HEK293 (cell line): ENCODE data around the gene ARCN1.
"Not testable (repeated sequence)": the region's sequence is repeated elsewhere in the genome, so short reads cannot be mapped to it uniquely, and the experiment has no call there.

ENCODE experiments used
- CTCF ChIA-PET: fragments of 350-600 bp; formaldehyde crosslinking; extraction: SDS; loops from one replicate; lab custom pipeline; 2021; ENCODE audit warnings: antibody characterized with exemption; lab: Yijun Ruan, JAX
- POLR2A ChIA-PET: fragments of 300-600 bp; formaldehyde crosslinking; extraction: SDS; loops from one replicate; lab custom pipeline; 2020; ENCODE audit warnings: antibody characterized with exemption, inconsistent platforms; lab: Yijun Ruan, JAX
- H3K27ac ChIP-seq: fragments of 200-500 bp; sonication (Bioruptor generic); 2 replicates; pipeline ENCODE4 v1.5.1; 2014; ENCODE audit warnings: low read depth, low read length, control low read depth, inconsistent platforms; ENCODE audit errors: extremely low read depth
- H3K36me3 ChIP-seq, 2 experiments: fragments of 200-500 bp in 1 of 2; sonication (Bioruptor generic) in 1 of 2; 1 replicate in 1 of 2; 2 replicates in 1 of 2; pipeline ENCODE4 v1.5.1; 2014 to 2017; ENCODE audit warnings: inconsistent platforms in 2 of 2, low read length in 2 of 2; ENCODE audit not compliant: control insufficient read depth in 2 of 2, insufficient read depth in 1 of 2
- H3K4me1 ChIP-seq: fragments of 200-500 bp; sonication (Bioruptor generic); 2 replicates; pipeline ENCODE4 v1.5.1; 2014; ENCODE audit warnings: mild to moderate bottlenecking, low read length, inconsistent platforms; ENCODE audit not compliant: control insufficient read depth, insufficient read depth
- H3K4me3 ChIP-seq: 2 replicates; pipeline ENCODE4 v1.5.1; 2011; ENCODE audit warnings: low read depth, mild to moderate bottlenecking, control low read depth, low read length, moderate library complexity
- H3K9me3 ChIP-seq: fragments of 200-500 bp; sonication (Bioruptor generic); 2 replicates; pipeline ENCODE4 v1.5.1; 2014; ENCODE audit warnings: low read depth, low read length, inconsistent platforms; ENCODE audit not compliant: control insufficient read depth, insufficient read depth
- GFI1B ChIP-seq: fragments of 450-650 bp; formaldehyde crosslinking; IDR thresholded peaks from 2 replicates; pipeline ENCODE4 v1.5.1; 2016; ENCODE audit warnings: missing biosample characterization, missing genetic modification characterization
- IKZF3 ChIP-seq: fragments of 450-650 bp; IDR thresholded peaks from 2 replicates; pipeline ENCODE4 v1.5.0; 2018; ENCODE audit warnings: missing biosample characterization, mild to moderate bottlenecking, missing genetic modification characterization, moderate library complexity
- REST ChIP-seq: fragments of 450-650 bp; formaldehyde crosslinking; IDR thresholded peaks from 2 replicates; pipeline ENCODE4 v1.5.1; 2016; ENCODE audit warnings: missing biosample characterization, missing genetic modification characterization
- ZFP3 ChIP-seq: fragments of 450-650 bp; formaldehyde crosslinking; IDR thresholded peaks from 2 replicates; pipeline ENCODE4 v1.5.1; 2016; ENCODE audit warnings: low read depth, missing biosample characterization, missing genetic modification characterization
- ZFP37 ChIP-seq: fragments of 450-650 bp; formaldehyde crosslinking; IDR thresholded peaks from 2 replicates; pipeline ENCODE4 v1.5.1; 2016; ENCODE audit warnings: missing biosample characterization, missing genetic modification characterization
- ZNF121 ChIP-seq: fragments of 450-650 bp; formaldehyde crosslinking; IDR thresholded peaks from 2 replicates; pipeline ENCODE4 v1.5.1; 2016; ENCODE audit warnings: missing biosample characterization, missing genetic modification characterization
- ZNF138 ChIP-seq: fragments of 450-650 bp; formaldehyde crosslinking; IDR thresholded peaks from 2 replicates; pipeline ENCODE4 v1.5.1; 2016; ENCODE audit warnings: missing biosample characterization, missing genetic modification characterization, borderline replicate concordance
- ZNF2 ChIP-seq: fragments of 450-650 bp; formaldehyde crosslinking; IDR thresholded peaks from 2 replicates; pipeline ENCODE4 v1.5.1; 2016; ENCODE audit warnings: missing biosample characterization, missing genetic modification characterization
- ZNF335 ChIP-seq: fragments of 450-650 bp; formaldehyde crosslinking; conservative IDR thresholded peaks from 2 replicates; pipeline ENCODE4 v1.5.1; 2016; ENCODE audit warnings: missing biosample characterization, missing genetic modification characterization
- ZNF433 ChIP-seq: fragments of 450-650 bp; formaldehyde crosslinking; IDR thresholded peaks from 2 replicates; pipeline ENCODE4 v1.5.1; 2016; ENCODE audit warnings: missing biosample characterization, missing genetic modification characterization, low read depth
- ZNF560 ChIP-seq: fragments of 450-650 bp; formaldehyde crosslinking; IDR thresholded peaks from 2 replicates; pipeline ENCODE4 v1.5.1; 2017; ENCODE audit warnings: missing biosample characterization, missing genetic modification characterization, borderline replicate concordance
- ZNF610 ChIP-seq: fragments of 450-650 bp; formaldehyde crosslinking; IDR thresholded peaks from 2 replicates; pipeline ENCODE4 v1.5.1; 2016; ENCODE audit warnings: missing biosample characterization, missing genetic modification characterization, borderline replicate concordance
- ZNF664 ChIP-seq: fragments of 450-650 bp; formaldehyde crosslinking; IDR thresholded peaks from 2 replicates; pipeline ENCODE4 v1.5.1; 2016; ENCODE audit warnings: missing biosample characterization, missing genetic modification characterization
- ZSCAN16 ChIP-seq: fragments of 450-650 bp; formaldehyde crosslinking; IDR thresholded peaks from 2 replicates; pipeline ENCODE4 v1.5.1; 2016; ENCODE audit warnings: missing biosample characterization, missing genetic modification characterization
- TF ChIP-seq, protein P1 (sequence below): fragments of 450-650 bp; formaldehyde crosslinking; IDR thresholded peaks from 2 replicates; pipeline ENCODE4 v1.5.1; 2016; ENCODE audit warnings: missing biosample characterization, missing genetic modification characterization
- TF ChIP-seq, protein P2 (sequence below): fragments of 450-650 bp; formaldehyde crosslinking; IDR thresholded peaks from 2 replicates; pipeline ENCODE4 v1.5.1; 2016; ENCODE audit warnings: missing biosample characterization, missing genetic modification characterization, low read depth

The ARCN1 gene

DNA sequence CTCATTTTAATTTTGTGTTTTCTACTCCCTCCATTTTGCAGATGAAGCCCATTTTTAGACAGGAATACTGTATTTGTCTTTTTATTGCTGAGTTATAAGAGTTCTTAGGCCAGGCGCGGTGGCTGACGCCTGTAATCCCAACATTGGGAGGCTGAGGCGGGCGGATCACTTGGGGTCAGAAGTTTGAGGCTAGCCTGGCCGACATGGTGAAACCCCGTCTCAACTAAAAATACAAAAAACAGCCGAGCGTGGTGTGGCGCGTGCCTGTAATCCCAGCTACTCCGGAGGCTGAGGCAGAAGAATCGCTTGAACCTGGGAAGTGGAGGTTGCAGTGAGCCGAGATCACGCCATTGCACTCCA, 528 bp upstream of the ARCN1 start:
- not testable (repeated sequence) for H3K9me3 ChIP-seq, H3K4me1 ChIP-seq, H3K36me3 ChIP-seq
- peak overlapping the region; percentile 28; the same call in 1 of the 2 replicates for H3K27ac ChIP-seq
- POLR2A ChIA-PET: interaction anchor here (0.5 to 0.8 kb wide), 6 partner anchors 8 to 406 kb away, joined by 3 to 5 read pairs (median 4); no protein-coding TSS in a partner anchor
- peak overlapping the region; percentile 98 for H3K4me3 ChIP-seq
- CTCF ChIA-PET: interaction anchor here (0.6 to 0.7 kb wide), 2 partner anchors 31 to 33 kb away, joined by 5 to 7 read pairs; no protein-coding TSS in a partner anchor
- peak; percentile 41; the same call in 1 of the 2 replicates for TF ChIP-seq ZFP3 (tag by site-specific recombination)

DNA sequence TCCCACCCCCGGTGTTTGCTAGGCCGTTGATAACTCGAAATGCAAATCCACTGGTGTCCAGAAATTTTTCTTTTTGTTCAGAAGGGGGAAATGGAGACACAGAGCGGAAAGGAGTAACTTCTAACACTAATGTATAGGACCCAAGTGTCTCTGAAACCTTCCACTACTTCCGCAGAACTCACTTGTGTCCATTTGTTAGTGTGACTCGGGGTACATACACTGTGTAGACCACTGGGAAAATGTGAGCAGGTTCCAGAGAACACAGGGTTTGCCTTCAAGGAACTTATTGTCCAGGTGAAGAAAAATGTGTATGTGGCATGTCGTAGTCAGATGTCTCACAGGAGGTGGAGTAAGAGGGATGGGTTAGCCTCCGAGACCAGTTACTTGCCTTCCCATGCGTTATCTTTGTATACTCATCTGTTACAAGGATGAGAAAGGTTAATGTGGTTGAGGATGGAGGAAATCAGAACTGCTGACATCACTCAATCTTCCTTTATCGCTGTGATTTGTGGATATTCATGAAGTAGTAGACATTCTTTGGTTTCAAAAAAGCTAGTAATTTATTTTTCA, 857 bp downstream of the ARCN1 start:
- TF ChIP-seq ZNF335 (tag by site-specific recombination) (peak; percentile 68), GFI1B (tag by site-specific recombination) (peak; percentile 82), ZNF664 (tag by site-specific recombination) (no peak), ZSCAN16 (tag by site-specific recombination) (no peak)
- TF ChIP-seq, protein P1, sequence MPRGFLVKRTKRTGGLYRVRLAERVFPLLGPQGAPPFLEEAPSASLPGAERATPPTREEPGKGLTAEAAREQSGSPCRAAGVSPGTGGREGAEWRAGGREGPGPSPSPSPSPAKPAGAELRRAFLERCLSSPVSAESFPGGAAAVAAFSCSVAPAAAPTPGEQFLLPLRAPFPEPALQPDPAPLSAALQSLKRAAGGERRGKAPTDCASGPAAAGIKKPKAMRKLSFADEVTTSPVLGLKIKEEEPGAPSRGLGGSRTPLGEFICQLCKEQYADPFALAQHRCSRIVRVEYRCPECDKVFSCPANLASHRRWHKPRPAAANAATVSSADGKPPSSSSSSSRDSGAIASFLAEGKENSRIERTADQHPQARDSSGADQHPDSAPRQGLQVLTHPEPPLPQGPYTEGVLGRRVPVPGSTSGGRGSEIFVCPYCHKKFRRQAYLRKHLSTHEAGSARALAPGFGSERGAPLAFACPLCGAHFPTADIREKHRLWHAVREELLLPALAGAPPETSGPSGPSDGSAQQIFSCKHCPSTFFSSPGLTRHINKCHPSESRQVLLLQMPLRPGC (tag by site-specific recombination): no peak
- Histone ChIP-seq H3K4me3 (peak overlapping the region; percentile 98), H3K36me3 (no peaks in the 10 kb centered on the region; a peak in 1 of 3 replicates), H3K27ac (peak overlapping the region; percentile 82), H3K4me1 (no peaks in the 10 kb centered on the region), H3K9me3 (no peaks in the 10 kb centered on the region)
- CTCF ChIA-PET: interaction anchor here (0.6 to 2.1 kb wide), 3 partner anchors 15 to 554 kb away, joined by 3 to 8 read pairs (median 3); no protein-coding TSS in a partner anchor
- POLR2A ChIA-PET: interaction anchor here (1.0 kb wide), 2 partner anchors 39 to 42 kb away, joined by 3 to 4 read pairs; partner anchors contain the start of gene TMEM25

GRCh38 chr11:118574636-118575035, 2.4 kb downstream of the ARCN1 start:
- Histone ChIP-seq H3K9me3 (no peaks in the 10 kb centered on the region), H3K4me3 (no peak overlapping the region)
- CTCF ChIA-PET: interaction anchor here (1.1 kb wide), 1 partner anchor 22 kb away, joined by 3 read pairs; no protein-coding TSS in a partner anchor
- POLR2A ChIA-PET: no interaction called here
- TF ChIP-seq ZNF121: peak; percentile 87
- TF ChIP-seq ZNF610 (tag by site-specific recombination): no peak
- TF ChIP-seq IKZF3 (tag by site-specific recombination): no peak
- TF ChIP-seq, protein P2, sequence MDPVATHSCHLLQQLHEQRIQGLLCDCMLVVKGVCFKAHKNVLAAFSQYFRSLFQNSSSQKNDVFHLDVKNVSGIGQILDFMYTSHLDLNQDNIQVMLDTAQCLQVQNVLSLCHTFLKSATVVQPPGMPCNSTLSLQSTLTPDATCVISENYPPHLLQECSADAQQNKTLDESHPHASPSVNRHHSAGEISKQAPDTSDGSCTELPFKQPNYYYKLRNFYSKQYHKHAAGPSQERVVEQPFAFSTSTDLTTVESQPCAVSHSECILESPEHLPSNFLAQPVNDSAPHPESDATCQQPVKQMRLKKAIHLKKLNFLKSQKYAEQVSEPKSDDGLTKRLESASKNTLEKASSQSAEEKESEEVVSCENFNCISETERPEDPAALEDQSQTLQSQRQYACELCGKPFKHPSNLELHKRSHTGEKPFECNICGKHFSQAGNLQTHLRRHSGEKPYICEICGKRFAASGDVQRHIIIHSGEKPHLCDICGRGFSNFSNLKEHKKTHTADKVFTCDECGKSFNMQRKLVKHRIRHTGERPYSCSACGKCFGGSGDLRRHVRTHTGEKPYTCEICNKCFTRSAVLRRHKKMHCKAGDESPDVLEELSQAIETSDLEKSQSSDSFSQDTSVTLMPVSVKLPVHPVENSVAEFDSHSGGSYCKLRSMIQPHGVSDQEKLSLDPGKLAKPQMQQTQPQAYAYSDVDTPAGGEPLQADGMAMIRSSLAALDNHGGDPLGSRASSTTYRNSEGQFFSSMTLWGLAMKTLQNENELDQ (tag by site-specific recombination): no peak
- TF ChIP-seq ZNF2 (tag by site-specific recombination): no peak
- TF ChIP-seq, all 188 proteins: peak for 1
- no peak overlapping the region for H3K27ac ChIP-seq
- H3K4me1 ChIP-seq: no peaks in the 10 kb centered on the region
- no peaks in the 10 kb centered on the region; a peak in 1 of 3 replicates for H3K36me3 ChIP-seq

GRCh38 chr11:118577995-118578394, 5.8 kb downstream of the ARCN1 start:
- H3K9me3 ChIP-seq, POLR2A ChIA-PET, H3K4me1 ChIP-seq, H3K27ac ChIP-seq, H3K4me3 ChIP-seq: not testable (repeated sequence)
- CTCF ChIA-PET: interaction anchor here (0.6 kb wide), 1 partner anchor 57 kb away, joined by 3 read pairs; no protein-coding TSS in a partner anchor
- H3K36me3 ChIP-seq: peaks cover 6 to 30% of the 10 kb centered on the region in 2 experiments; a peak in 2 of 3 replicates
- TF ChIP-seq ZNF433 (tag by site-specific recombination) (peak; percentile 78; the same call in 1 of the 2 replicates), ZFP37 (peak; percentile 64; the same call in 1 of the 2 replicates), ZNF560 (peak; percentile 83), REST (tag by site-specific recombination) (peak; percentile 80), ZNF138 (0 out of 2 replicates have a peak, but pooled peaks have one; percentile 77), ZNF664 (tag by site-specific recombination) (peak; percentile 74; the same call in 1 of the 2 replicates)
